ENCODE results near the gene LMBR1L.
"Not testable (repeated sequence)": the region's sequence is repeated elsewhere in the genome, so short reads cannot be mapped to it uniquely, and the experiment has no call there.

GRCh38 chr12:49127971-49128370 is 17.3 kb upstream of the LMBR1L start:
- not testable (repeated sequence) for TF ChIP-seq ZBTB4 (CRISPR knock-in tag; IDR thresholded peaks at IDR 0.05; ENCODE audit: borderline replicate concordance); FOSL1 (CRISPR knock-in tag; IDR thresholded peaks at IDR 0.05; ENCODE audit: borderline replicate concordance); ZNF33B (CRISPR knock-in tag; IDR thresholded peaks at IDR 0.05); POLR2AphosphoS5 (IDR thresholded peaks at IDR 0.05; ENCODE audit: low read depth, low read length); GTF2F1 (IDR thresholded peaks at IDR 0.05; ENCODE audit: low read length); ZNF792 (CRISPR knock-in tag; IDR thresholded peaks at IDR 0.05); NFE2L1 (CRISPR knock-in tag; IDR thresholded peaks at IDR 0.05; ENCODE audit: borderline replicate concordance); TCF7 (IDR thresholded peaks at IDR 0.05; ENCODE audit: low read depth); MTA1 (CRISPR knock-in tag; IDR thresholded peaks at IDR 0.05; ENCODE audit: borderline replicate concordance); IRX3 (CRISPR knock-in tag; IDR thresholded peaks at IDR 0.05; ENCODE audit: borderline replicate concordance, low read depth); MTF1 (CRISPR knock-in tag; IDR thresholded peaks at IDR 0.05)
- TF ChIP-seq, protein P1, sequence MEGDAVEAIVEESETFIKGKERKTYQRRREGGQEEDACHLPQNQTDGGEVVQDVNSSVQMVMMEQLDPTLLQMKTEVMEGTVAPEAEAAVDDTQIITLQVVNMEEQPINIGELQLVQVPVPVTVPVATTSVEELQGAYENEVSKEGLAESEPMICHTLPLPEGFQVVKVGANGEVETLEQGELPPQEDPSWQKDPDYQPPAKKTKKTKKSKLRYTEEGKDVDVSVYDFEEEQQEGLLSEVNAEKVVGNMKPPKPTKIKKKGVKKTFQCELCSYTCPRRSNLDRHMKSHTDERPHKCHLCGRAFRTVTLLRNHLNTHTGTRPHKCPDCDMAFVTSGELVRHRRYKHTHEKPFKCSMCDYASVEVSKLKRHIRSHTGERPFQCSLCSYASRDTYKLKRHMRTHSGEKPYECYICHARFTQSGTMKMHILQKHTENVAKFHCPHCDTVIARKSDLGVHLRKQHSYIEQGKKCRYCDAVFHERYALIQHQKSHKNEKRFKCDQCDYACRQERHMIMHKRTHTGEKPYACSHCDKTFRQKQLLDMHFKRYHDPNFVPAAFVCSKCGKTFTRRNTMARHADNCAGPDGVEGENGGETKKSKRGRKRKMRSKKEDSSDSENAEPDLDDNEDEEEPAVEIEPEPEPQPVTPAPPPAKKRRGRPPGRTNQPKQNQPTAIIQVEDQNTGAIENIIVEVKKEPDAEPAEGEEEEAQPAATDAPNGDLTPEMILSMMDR (CRISPR knock-in tag; IDR thresholded peaks at IDR 0.05): not testable (repeated sequence)
